Smooth muscle cell (in vitro differentiated cells): Measurements from ENCODE around the gene KRTDAP. TPM values are rescaled to one million over a fixed set of nuclear protein-coding genes. Genes with fewer than 3 reads are reported as not detected.
"Not testable (repeated sequence)": the region's sequence is repeated elsewhere in the genome, so short reads cannot be mapped to it uniquely, and the experiment has no call there.

ENCODE experiments used
- DNase-seq: peaks from one replicate; lab custom pipeline; 2025; ENCODE audit not compliant: unreplicated experiment; lab: John Stamatoyannopoulos, UW
- H2AFZ ChIP-seq: fragments of 200-600 bp; sonication (generic); 2 replicates; pipeline ENCODE4 v1.6.0; 2016; ENCODE audit warnings: antibody characterized with exemption, low read depth, mild to moderate bottlenecking
- H3F3A ChIP-seq: fragments of 200-600 bp; sonication (generic); 2 replicates; pipeline ENCODE4 v1.6.0; 2017; ENCODE audit warnings: antibody characterized with exemption, low read depth
- H3K27ac ChIP-seq: fragments of 200-600 bp; sonication (generic); 2 replicates; pipeline ENCODE4 v1.5.1; 2016; ENCODE audit warnings: low read depth, mild to moderate bottlenecking
- H3K27me3 ChIP-seq: fragments of 200-600 bp; sonication (generic); 2 replicates; pipeline ENCODE4 v1.6.1; 2016; ENCODE audit warnings: low read depth, mild to moderate bottlenecking
- H3K36me3 ChIP-seq: fragments of 200-600 bp; sonication (generic); 2 replicates; pipeline ENCODE4 v1.5.1; 2016; ENCODE audit warnings: low read depth
- H3K4me1 ChIP-seq: fragments of 200-600 bp; sonication (generic); 2 replicates; pipeline ENCODE4 v1.5.1; 2016; ENCODE audit warnings: low read depth
- H3K4me2 ChIP-seq: fragments of 200-600 bp; sonication (generic); 2 replicates; pipeline ENCODE4 v1.6.0; 2016; ENCODE audit warnings: mild to moderate bottlenecking
- H3K4me3 ChIP-seq: fragments of 200-600 bp; sonication (generic); 2 replicates; pipeline ENCODE4 v1.5.1; 2016; ENCODE audit warnings: mild to moderate bottlenecking
- H3K79me2 ChIP-seq: fragments of 200-600 bp; sonication (generic); 2 replicates; pipeline ENCODE4 v1.6.0; 2016; ENCODE audit warnings: low read depth, mild to moderate bottlenecking
- H3K9ac ChIP-seq: fragments of 200-600 bp; sonication (generic); 2 replicates; pipeline ENCODE4 v1.6.0; 2016; ENCODE audit warnings: low read depth
- H3K9me3 ChIP-seq: fragments of 200-600 bp; sonication (generic); replicated peaks from 2 replicates; pipeline ENCODE4 v1.5.1; 2016; ENCODE audit warnings: low read depth
- H4K20me1 ChIP-seq: fragments of 200-600 bp; sonication (generic); 2 replicates; pipeline ENCODE4 v1.6.0; 2016; ENCODE audit warnings: low read depth
- WGBS: methylation state at CpG from one replicate; pipeline ENCODE4 v1.1.7; 2016; ENCODE audit warnings: low lambda C conversion rate; 5-methylcytosine and 5-hydroxymethylcytosine counted together
- polyA plus RNA-seq: library from polyadenylated mRNA; unstranded; fragments of >200 nt; fragmentation: Nextera tagmentation; extraction: Ambion mirVana; gene quantifications from 2 replicates; pipeline ENCODE4 v1.2.1, GENCODE V29; 2016
- total RNA-seq: library from RNA; depleted of rRNA; stranded (reverse); fragments of >200 nt; gene quantifications from 2 replicates; pipeline ENCODE4 v1.2.3, GENCODE V29; 2014
- TF ChIP-seq, protein P1 (sequence below): fragments of 200-600 bp; sonication (generic); IDR thresholded peaks from 2 replicates; pipeline ENCODE4 v1.5.1; 2017; ENCODE audit warnings: borderline replicate concordance, mild to moderate bottlenecking, antibody characterized with exemption; ENCODE audit not compliant: insufficient read depth, poor library complexity, severe bottlenecking

Gene KRTDAP
- total and polyA plus RNA-seq, 2 experiments from 2014 or later = 68.3 to 298 TPM

- H3K9me3 ChIP-seq = no peaks in the 10 kb centered on the region
- WGBS = 64% methylated on average over 6 of the region's 6 CpGs
- no peaks in the 10 kb centered on the region for H3K4me1 ChIP-seq
- H3F3A ChIP-seq = no peaks in the 10 kb centered on the region
- no peak overlapping the region for H3K27ac ChIP-seq
- no peaks in the 10 kb centered on the region for H3K79me2 ChIP-seq
- H3K27me3 ChIP-seq = no peaks in the 10 kb centered on the region
- TF ChIP-seq, protein P1, sequence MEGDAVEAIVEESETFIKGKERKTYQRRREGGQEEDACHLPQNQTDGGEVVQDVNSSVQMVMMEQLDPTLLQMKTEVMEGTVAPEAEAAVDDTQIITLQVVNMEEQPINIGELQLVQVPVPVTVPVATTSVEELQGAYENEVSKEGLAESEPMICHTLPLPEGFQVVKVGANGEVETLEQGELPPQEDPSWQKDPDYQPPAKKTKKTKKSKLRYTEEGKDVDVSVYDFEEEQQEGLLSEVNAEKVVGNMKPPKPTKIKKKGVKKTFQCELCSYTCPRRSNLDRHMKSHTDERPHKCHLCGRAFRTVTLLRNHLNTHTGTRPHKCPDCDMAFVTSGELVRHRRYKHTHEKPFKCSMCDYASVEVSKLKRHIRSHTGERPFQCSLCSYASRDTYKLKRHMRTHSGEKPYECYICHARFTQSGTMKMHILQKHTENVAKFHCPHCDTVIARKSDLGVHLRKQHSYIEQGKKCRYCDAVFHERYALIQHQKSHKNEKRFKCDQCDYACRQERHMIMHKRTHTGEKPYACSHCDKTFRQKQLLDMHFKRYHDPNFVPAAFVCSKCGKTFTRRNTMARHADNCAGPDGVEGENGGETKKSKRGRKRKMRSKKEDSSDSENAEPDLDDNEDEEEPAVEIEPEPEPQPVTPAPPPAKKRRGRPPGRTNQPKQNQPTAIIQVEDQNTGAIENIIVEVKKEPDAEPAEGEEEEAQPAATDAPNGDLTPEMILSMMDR = no peak
- H3K4me3 ChIP-seq = no peak overlapping the region
- DNase-seq = no peak
- H4K20me1 ChIP-seq = no peaks in the 10 kb centered on the region
- H3K36me3 ChIP-seq = no peaks in the 10 kb centered on the region
- H3K9ac ChIP-seq = no peak overlapping the region
- no peak overlapping the region for H2AFZ ChIP-seq
- H3K4me2 ChIP-seq = no peak overlapping the region
These were observed 27.7 kb downstream of the KRTDAP start for GRCh38 chr19:35462476-35462953.

DNA sequence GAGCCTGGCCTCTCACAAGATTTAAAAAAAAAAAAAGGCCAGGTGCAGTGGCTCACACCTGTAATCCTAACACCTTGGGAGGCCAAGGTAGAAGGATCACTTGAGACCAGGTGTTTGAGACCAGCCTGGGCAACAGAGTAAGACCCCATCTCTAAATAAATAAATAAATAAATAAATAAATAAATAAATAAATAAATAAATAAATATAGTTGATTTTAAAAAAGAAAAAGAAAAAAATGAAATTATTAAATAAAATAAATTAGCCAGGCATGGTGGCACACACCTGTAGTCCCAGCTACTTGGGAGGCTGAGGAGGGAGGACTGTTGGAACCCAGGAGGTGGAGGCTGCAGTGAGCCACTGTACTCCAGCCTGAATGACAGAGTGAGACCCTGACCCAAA is 28.5 kb downstream of the KRTDAP start:
- H3K4me2 ChIP-seq, DNase-seq, H3K9ac ChIP-seq, H3K4me3 ChIP-seq, H3K27ac ChIP-seq, H4K20me1 ChIP-seq, H3K9me3 ChIP-seq, H2AFZ ChIP-seq, H3K36me3 ChIP-seq, H3K79me2 ChIP-seq, H3K27me3 ChIP-seq, H3K4me1 ChIP-seq, H3F3A ChIP-seq: not testable (repeated sequence)

- WGBS = 95% methylated on average over 9 of the region's 9 CpGs
- H3K79me2 ChIP-seq = no peaks in the 10 kb centered on the region
- H3K27ac ChIP-seq = no peak overlapping the region
- H3K4me2 ChIP-seq = no peak overlapping the region
- no peak overlapping the region for H3K4me3 ChIP-seq
- no peak for DNase-seq
- no peaks in the 10 kb centered on the region for H3K36me3 ChIP-seq
- no peaks in the 10 kb centered on the region for H3F3A ChIP-seq
- no peaks in the 10 kb centered on the region for H3K4me1 ChIP-seq
- no peaks in the 10 kb centered on the region for H4K20me1 ChIP-seq
- H3K27me3 ChIP-seq = no peaks in the 10 kb centered on the region
- no peak overlapping the region for H3K9ac ChIP-seq
- no peak overlapping the region for H2AFZ ChIP-seq
- TF ChIP-seq, protein P1 = no peak
- H3K9me3 ChIP-seq = no peaks in the 10 kb centered on the region
These were observed 29.2 kb downstream of the KRTDAP start for GRCh38 chr19:35461060-35461459.

GRCh38 chr19:35460608-35461007 is 29.7 kb downstream of the KRTDAP start:
- no peak overlapping the region for H3K4me3 ChIP-seq
- no peak overlapping the region for H2AFZ ChIP-seq
- no peak for DNase-seq
- H3K9ac ChIP-seq = no peak overlapping the region
- no peak overlapping the region for H3K27ac ChIP-seq
- H3K9me3 ChIP-seq = no peaks in the 10 kb centered on the region
- no peaks in the 10 kb centered on the region for H4K20me1 ChIP-seq
- no peaks in the 10 kb centered on the region for H3F3A ChIP-seq
- WGBS = 82% methylated on average over 10 of the region's 10 CpGs
- H3K79me2 ChIP-seq = no peaks in the 10 kb centered on the region
- no peak overlapping the region for H3K4me2 ChIP-seq
- TF ChIP-seq, protein P1 = no peak
- no peaks in the 10 kb centered on the region for H3K4me1 ChIP-seq
- no peaks in the 10 kb centered on the region for H3K27me3 ChIP-seq
- no peaks in the 10 kb centered on the region for H3K36me3 ChIP-seq
